Activated T-helper 17 cell treated with anti-CD3 and anti-CD28 coated beads, Interleukin-2, amount 50 U/mL, for 72 hours (primary cell): ENCODE results near the gene SPATA13. TPM values are rescaled to one million over a fixed set of nuclear protein-coding genes. Genes with fewer than 3 reads are reported as not detected.

Experiments used
- ATAC-seq: fragments of 150-1000 bp; cut with Tn5 transposase; replicated peaks from 2 replicates; pipeline ENCODE4 v1.10.0; 2021; ENCODE audit warnings: mild to moderate bottlenecking, moderate library complexity
- H3K27ac Mint-ChIP-seq: one replicate; pipeline ENCODE4 v1.8.0; 2022; ENCODE audit warnings: mixed read lengths
- H3K27me3 Mint-ChIP-seq: one replicate; pipeline ENCODE4 v1.8.0; 2022; ENCODE audit warnings: mixed read lengths
- H3K36me3 Mint-ChIP-seq: one replicate; pipeline ENCODE4 v1.8.0; 2022; ENCODE audit warnings: low read depth, mild to moderate bottlenecking, mixed read lengths
- H3K4me1 Mint-ChIP-seq: one replicate; pipeline ENCODE4 v1.8.0; 2022; ENCODE audit warnings: mixed read lengths
- H3K4me3 Mint-ChIP-seq: one replicate; pipeline ENCODE4 v1.8.0; 2022; ENCODE audit warnings: mild to moderate bottlenecking, mixed read lengths
- H3K9me3 Mint-ChIP-seq: one replicate; pipeline ENCODE4 v1.8.0; 2022; ENCODE audit warnings: mixed read lengths
- total RNA-seq, 2 donors: library from RNA; stranded (reverse); gene quantifications; one replicate each; pipeline ENCODE4 v1.2.3, GENCODE V29; 2022

SPATA13 gene
- total RNA-seq, 2 donors from 2014 or later, result 43.1 to 56.5 TPM

DNA sequence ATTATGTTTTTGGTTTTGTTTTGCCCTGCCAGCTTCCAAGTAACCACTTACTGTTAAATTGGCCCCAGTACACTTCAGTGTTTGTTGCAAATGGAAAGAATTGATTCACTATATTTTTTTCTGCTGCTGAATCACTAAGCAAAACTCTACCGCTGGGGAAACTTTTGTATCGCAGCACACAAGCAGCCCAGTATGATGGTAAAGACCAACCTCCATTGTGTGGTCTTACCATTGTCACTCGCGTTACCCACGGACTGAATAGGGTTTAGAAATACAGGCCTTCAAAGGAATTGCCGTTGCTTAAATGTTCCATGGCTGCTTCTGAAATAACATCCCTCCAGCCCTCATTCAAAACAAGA is 7.9 kb downstream of the SPATA13 start:
- peak; percentile 84 for ATAC-seq
- Mint-ChIP-seq H3K27ac (no peak overlapping the region), H3K36me3 (no peaks in the 10 kb centered on the region), H3K4me3 (peak overlapping the region; percentile 9), H3K9me3 (no peaks in the 10 kb centered on the region), H3K27me3 (no peaks in the 10 kb centered on the region), H3K4me1 (peaks cover 4% of the 10 kb centered on the region)

DNA sequence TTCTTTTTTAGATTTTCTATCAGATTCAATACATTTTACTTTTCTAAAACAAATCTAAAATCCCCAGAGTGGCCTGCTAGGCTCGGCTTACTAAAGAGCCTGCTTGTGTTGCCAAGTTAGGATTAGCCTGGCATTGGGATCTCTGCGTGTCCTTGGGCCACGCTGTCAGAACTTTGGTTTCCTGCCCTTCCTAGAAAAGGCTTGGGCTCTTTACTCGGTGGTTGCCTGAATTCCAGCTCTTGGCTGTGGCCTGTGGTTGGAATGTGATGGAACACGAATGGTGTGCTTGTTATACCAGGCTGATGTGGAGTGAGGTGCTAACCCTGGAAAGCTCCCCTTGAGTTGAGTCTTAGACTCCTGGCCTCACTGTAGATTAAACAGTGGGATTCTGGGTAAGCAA is 8.5 kb downstream of the SPATA13 start:
- Mint-ChIP-seq H3K9me3 (no peaks in the 10 kb centered on the region), H3K27me3 (no peaks in the 10 kb centered on the region), H3K36me3 (no peaks in the 10 kb centered on the region), H3K4me1 (peaks cover 7% of the 10 kb centered on the region), H3K4me3 (no peak overlapping the region), H3K27ac (no peak overlapping the region)
- no peak for ATAC-seq

DNA sequence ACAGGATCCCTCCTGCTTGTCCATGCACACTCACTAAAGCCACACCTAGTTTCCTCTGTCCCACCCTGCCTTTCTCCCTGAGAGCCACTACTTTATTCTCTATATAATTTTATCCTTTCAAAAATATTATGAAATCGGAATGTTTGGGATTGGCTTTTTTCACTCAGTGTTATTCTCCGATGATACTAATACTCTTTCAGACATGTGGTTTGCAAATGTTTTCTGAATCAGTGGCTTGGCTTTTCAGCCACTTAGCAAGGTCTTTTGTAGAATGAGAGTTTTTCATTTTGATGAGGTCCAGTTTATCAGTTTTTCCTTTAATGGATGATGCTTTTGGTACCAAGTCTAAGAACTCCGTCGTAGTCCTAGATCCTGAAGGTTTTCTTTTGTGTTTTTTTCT is 11.6 kb downstream of the SPATA13 start:
- H3K27me3 Mint-ChIP-seq, result peaks cover 4% of the 10 kb centered on the region
- no peak overlapping the region for H3K4me3 Mint-ChIP-seq
- no peaks in the 10 kb centered on the region for H3K9me3 Mint-ChIP-seq
- peaks cover 12% of the 10 kb centered on the region for H3K4me1 Mint-ChIP-seq
- H3K36me3 Mint-ChIP-seq, result no peaks in the 10 kb centered on the region
- ATAC-seq, result no peak
- no peak overlapping the region for H3K27ac Mint-ChIP-seq

DNA sequence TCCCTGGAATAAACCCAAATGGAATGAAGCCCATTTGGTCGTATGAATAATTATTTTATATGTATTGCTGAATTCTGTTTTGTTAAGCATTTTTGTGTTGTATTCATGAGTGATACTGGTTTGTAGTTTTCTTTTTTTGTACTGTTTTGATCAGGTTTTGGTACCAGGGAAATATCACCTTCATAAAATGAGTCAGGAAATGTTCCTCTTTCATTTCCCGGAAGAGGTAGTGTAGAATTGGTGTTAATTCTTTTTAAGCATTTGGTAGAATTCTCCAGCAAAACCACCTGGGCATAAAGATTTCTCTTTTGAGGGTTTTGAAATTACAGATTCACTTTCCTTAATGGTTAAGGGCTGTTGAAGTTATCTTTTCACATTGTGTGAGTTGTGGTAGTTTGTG is 13.3 kb downstream of the SPATA13 start:
- H3K4me1 Mint-ChIP-seq, result peaks cover 8% of the 10 kb centered on the region
- no peak overlapping the region for H3K4me3 Mint-ChIP-seq
- peak; percentile 27 for ATAC-seq
- no peak overlapping the region for H3K27ac Mint-ChIP-seq
- peaks cover 4% of the 10 kb centered on the region for H3K27me3 Mint-ChIP-seq
- no peaks in the 10 kb centered on the region for H3K36me3 Mint-ChIP-seq
- H3K9me3 Mint-ChIP-seq, result no peaks in the 10 kb centered on the region

DNA sequence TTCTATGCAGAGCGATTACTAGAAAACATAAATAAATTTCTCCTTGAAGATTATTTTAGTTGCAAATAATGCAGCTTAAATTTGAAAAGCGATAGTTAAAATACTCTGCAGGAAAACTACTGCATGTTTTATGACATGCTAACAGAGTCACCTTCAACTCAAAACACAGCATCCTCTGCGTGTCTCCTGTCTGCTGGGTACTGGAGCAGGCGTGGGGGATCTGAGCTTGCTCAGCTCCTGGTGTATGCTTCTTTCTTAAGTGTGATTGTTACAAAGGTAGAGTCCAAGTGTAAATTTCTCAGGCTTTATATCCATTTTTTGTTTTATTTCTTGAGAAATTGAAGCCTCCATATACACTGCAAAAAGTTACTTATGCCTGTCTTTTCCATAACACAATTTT is 15.3 kb downstream of the SPATA13 start:
- H3K27me3 Mint-ChIP-seq, result peaks cover 4% of the 10 kb centered on the region
- ATAC-seq, result no peak
- H3K36me3 Mint-ChIP-seq, result no peaks in the 10 kb centered on the region
- H3K4me3 Mint-ChIP-seq, result no peak overlapping the region
- no peak overlapping the region for H3K27ac Mint-ChIP-seq
- no peaks in the 10 kb centered on the region for H3K9me3 Mint-ChIP-seq
- H3K4me1 Mint-ChIP-seq, result peaks cover 8% of the 10 kb centered on the region

DNA sequence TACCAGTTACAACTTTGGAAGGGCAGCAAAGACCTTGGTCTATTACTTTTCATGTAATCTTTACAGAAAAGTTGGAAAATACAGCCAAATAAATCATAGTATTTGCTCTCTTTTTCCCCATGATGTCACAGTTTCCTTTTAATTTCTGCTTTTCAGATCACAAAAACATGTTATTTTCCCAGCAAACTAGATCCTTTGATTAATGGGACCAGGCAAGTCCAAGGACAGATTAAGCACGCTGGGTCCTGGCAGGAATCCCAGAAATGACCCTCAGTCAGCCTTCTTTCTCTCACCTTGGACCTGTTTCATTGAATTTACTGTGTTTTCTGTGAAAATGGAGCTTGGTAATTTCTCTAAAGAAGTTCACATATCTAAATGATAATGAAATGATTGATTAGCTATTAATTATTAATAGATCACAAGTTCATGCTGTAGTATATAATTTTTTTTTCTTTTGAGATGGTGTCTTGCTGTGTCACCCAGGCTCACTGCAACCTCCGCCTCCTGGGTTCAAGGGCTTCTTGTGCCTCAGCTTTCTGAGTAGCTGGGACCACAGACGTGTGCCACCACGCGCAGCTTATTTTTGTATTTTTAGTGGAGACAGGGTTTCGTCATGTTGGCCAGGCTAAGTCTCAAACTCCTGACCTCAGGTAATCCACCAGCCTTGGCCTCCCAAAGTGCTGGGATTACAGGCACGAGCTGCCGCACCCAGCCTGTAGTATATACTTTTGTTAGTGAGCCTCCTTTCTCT is 16.0 kb downstream of the SPATA13 start:
- Mint-ChIP-seq H3K4me1 (peaks cover 8% of the 10 kb centered on the region), H3K9me3 (no peaks in the 10 kb centered on the region), H3K27me3 (peaks cover 4% of the 10 kb centered on the region), H3K27ac (no peak overlapping the region), H3K36me3 (no peaks in the 10 kb centered on the region), H3K4me3 (no peak overlapping the region)
- no peak for ATAC-seq

DNA sequence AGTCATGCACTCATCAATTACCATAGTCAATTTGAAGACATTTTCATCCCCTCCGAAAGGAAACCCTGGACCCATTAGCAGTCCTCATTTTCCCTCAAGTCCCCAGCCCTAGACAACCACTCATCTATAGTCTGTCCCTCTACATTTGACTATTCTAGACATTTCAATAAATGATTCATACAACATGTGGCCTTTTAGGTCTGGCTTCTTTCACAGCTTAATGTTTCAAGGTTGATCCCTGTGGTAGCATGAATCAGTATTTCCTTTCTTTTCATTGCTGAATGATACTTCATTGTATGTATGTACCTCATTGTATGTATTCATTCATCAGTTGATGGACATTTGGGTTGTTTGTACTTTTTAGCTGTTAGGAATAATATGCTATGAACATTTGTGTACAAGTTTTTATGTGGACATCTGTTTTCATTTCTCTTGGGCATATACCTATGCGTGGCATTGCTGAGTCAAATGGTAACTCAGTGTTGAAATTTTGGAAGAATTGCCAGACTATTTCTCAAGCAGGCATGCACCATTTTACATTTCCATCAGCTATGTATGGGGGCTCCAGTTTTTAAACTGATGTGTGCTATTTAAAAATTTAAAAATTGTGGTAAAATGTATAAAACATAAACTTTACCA is 18.4 kb downstream of the SPATA13 start:
- no peaks in the 10 kb centered on the region for H3K36me3 Mint-ChIP-seq
- peaks cover 5% of the 10 kb centered on the region for H3K4me1 Mint-ChIP-seq
- H3K9me3 Mint-ChIP-seq, result peaks cover 4% of the 10 kb centered on the region
- H3K4me3 Mint-ChIP-seq, result no peak overlapping the region
- ATAC-seq, result peak; percentile 99
- peaks cover 4% of the 10 kb centered on the region for H3K27me3 Mint-ChIP-seq
- no peak overlapping the region for H3K27ac Mint-ChIP-seq

DNA sequence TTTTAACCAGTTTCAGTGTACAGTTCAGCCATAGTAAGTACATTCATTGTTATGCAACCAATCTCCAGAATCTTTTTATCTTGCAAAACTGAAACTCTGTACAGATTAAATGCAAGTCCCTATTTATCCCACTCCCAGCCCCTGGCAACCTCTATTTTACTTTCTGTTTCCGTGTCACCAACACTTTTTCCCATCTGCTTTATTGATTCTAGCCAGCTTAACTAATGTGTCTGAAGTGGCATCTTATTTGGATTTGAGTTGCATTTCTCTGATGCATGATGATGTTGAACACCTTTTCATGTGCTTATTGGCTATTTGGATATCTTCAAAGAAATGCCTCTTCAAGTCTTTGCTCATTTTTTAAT is 18.9 kb downstream of the SPATA13 start:
- Mint-ChIP-seq H3K27ac (no peak overlapping the region), H3K4me1 (peaks cover under 1% of the 10 kb centered on the region), H3K9me3 (peaks cover 4% of the 10 kb centered on the region), H3K4me3 (no peak overlapping the region), H3K27me3 (peaks cover 4% of the 10 kb centered on the region), H3K36me3 (no peaks in the 10 kb centered on the region)
- ATAC-seq, result no peak

DNA sequence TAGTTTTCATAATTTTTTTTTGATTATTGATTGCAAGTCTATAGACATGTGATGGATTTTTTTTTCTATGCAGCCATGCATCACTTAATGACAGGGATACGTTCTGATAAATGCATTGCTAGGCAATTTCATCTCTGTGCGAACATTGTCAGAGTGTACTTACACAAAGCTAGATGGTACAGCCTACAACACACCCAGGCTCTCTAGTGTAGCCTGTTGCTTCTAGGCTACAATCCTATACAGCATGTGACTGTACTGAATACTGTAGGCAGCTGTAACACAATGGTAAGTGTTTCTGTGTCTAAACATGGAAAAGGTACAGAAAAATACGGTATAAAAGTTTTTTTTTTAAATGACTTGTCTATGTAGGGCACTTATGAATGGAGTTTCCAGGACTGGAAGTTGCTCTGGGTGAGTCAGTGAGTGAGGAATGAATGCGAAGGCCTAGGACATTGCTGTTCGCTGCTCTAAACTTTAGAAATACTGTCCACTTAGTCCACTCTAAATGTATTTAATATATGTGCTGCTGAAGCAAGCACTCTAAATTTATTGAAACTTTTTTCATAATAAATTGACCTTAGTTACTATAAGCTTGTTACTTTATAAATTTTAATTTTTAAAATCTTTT is 20.3 kb downstream of the SPATA13 start:
- no peak overlapping the region for H3K27ac Mint-ChIP-seq
- H3K36me3 Mint-ChIP-seq, result no peaks in the 10 kb centered on the region
- H3K9me3 Mint-ChIP-seq, result peaks cover 4% of the 10 kb centered on the region
- no peak for ATAC-seq
- no peak overlapping the region for H3K4me3 Mint-ChIP-seq
- no peaks in the 10 kb centered on the region for H3K27me3 Mint-ChIP-seq
- H3K4me1 Mint-ChIP-seq, result no peaks in the 10 kb centered on the region

DNA sequence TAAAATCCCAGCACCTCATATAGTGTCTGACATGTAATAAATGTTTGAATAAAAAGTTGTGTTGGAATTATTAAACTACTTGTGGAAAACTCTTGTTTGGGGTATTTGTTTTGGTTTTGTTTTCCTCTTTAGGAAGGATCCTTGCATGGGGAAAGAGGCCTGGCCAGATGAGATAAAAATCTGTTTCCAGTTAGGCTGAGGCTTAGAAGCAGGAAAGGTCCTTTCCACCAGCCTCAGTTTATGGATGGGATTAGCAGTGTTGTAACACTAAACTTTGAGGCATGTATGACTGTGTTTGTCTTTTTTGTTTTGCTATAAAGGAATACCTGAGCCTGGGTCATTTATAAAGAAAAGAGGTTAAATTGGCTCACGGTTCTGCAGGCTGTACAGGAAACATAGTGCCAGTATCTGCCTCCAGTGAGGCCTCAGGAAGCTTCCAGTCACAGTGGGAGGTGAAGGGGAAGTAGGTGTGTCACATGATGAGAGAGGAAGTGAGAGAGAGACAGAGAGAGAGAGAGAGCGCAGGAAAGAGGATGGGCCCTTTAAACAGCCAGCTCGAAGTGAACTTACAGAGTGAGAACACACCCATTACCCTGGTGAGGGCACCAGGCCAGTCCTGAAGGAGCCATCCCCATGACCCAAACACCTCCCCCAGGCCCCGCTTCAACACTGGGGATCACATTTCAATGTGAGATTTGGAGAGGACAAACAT is 21.6 kb downstream of the SPATA13 start:
- Mint-ChIP-seq H3K36me3 (no peaks in the 10 kb centered on the region), H3K4me1 (no peaks in the 10 kb centered on the region), H3K9me3 (peaks cover 4% of the 10 kb centered on the region), H3K4me3 (no peak overlapping the region), H3K27me3 (no peaks in the 10 kb centered on the region), H3K27ac (peak overlapping the region; percentile 17)
- ATAC-seq, result no peak

DNA sequence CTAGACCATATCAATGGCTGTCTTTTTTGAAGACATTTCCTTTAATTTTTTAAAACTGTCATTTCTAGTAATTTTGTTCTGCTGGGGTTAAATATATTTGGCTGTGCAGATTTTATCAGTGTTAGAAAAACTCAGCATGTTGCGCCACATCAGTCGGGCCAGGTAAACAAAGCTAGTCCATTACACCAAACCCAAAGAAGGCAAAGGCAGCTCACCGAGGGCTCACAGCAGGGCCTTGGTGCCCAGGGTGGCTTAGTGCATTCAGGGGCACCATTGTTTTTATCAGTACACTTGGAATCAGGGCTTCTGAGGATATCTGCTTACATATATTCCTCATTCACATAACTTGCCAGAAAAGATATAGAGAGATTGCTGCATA is 22.2 kb downstream of the SPATA13 start:
- Mint-ChIP-seq H3K36me3 (no peaks in the 10 kb centered on the region), H3K4me3 (no peak overlapping the region), H3K27me3 (no peaks in the 10 kb centered on the region), H3K27ac (no peak overlapping the region), H3K9me3 (peaks cover 4% of the 10 kb centered on the region), H3K4me1 (no peaks in the 10 kb centered on the region)
- no peak for ATAC-seq

DNA sequence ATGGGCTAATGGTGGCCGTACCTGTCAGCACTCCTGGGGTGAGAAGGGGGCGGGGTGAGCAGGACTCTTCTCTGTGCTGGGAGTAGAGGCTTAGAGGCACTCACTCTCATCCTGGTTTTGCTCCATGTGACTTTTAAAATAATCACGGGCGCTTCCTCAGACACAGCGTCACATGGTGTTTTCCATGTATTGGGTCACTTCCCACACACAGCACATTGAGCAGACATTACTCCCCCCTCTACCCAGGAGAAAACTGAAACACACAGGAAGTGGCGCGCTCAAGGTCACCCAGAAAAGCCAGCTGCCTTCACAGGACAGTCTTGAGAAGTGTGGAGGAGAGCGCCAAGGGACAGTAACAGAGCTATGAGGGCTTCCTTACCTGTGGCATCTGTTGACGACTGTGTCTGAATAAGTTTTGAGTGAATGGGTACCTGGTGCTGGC is 23.2 kb downstream of the SPATA13 start:
- Mint-ChIP-seq H3K4me1 (no peaks in the 10 kb centered on the region), H3K27ac (no peak overlapping the region), H3K4me3 (no peak overlapping the region), H3K9me3 (peaks cover 4% of the 10 kb centered on the region), H3K36me3 (no peaks in the 10 kb centered on the region), H3K27me3 (no peaks in the 10 kb centered on the region)
- no peak for ATAC-seq

DNA sequence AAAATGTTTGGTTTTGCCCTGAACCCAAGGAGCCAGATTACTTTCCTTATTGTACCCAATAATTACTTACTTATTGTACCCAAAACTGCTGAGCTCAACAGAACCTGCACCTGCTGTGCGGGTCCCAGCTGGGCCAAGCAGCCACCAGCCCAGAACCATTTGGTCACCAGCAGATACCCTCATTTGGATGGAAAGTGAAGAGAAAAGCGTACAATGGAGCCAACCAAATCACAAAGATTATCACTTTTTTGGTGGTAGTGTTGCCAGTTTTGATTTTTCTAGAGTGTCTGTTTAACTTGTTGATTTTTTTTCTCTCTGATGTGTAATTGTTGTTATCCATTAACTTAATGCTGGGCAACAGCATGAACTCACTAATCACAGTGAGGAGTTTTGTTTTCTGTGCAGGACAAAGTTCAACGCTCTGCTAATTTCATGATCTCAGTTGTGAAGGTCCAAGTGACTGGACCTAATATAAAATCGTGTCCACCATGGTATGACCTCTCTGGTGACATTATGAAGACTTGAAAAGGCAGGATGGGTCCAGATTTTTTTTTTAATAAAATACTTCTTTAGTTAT is 23.8 kb downstream of the SPATA13 start:
- Mint-ChIP-seq H3K36me3 (no peaks in the 10 kb centered on the region), H3K4me1 (no peaks in the 10 kb centered on the region), H3K27me3 (no peaks in the 10 kb centered on the region), H3K9me3 (peaks cover 4% of the 10 kb centered on the region), H3K4me3 (no peak overlapping the region), H3K27ac (no peak overlapping the region)
- ATAC-seq, result no peak

DNA sequence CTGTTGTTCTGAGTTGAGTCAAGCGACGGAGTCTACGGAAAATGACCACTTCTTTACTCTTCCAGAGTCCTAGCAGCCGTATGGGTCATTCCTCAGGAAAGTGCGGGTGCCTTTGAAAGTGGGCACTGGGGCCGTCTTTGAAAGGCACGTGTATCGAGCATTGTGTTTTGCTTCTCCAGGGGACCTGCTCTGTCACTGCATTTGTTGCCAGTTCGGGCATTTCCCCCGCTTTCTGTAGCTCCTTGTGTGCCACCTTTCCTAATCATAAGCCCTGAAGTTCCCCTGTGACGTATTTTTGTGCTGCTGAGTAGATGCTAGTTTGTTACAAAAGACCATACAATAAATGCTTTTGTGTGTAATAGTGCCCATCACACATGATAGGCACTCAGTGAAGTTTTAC is 24.4 kb downstream of the SPATA13 start:
- H3K4me1 Mint-ChIP-seq, result no peaks in the 10 kb centered on the region
- no peak for ATAC-seq
- H3K27ac Mint-ChIP-seq, result no peak overlapping the region
- H3K36me3 Mint-ChIP-seq, result no peaks in the 10 kb centered on the region
- no peak overlapping the region for H3K4me3 Mint-ChIP-seq
- no peaks in the 10 kb centered on the region for H3K27me3 Mint-ChIP-seq
- peaks cover 4% of the 10 kb centered on the region for H3K9me3 Mint-ChIP-seq
